Activated CD4-positive, alpha-beta T cell treated with anti-CD3 and anti-CD28 coated beads for 24 hours (primary cell): ENCODE measurements around the gene ABHD12B.
"Not testable (repeated sequence)": the region's sequence is repeated elsewhere in the genome, so short reads cannot be mapped to it uniquely, and the experiment has no call there.

Experiments used
- DNase-seq, 2 donors: peaks; one replicate each; pipeline ENCODE4 v3.0.0-alpha.2; 2020; ENCODE audit warnings: low read depth in 2 of 2

Gene ABHD12B

GRCh38 chr14:50892255-50892654 is 20.4 kb downstream of the ABHD12B start:
- DNase-seq, result no peak

GRCh38 chr14:50896421-50896820 is 24.6 kb downstream of the ABHD12B start:
- not testable (repeated sequence) for DNase-seq

- DNase-seq, result not testable (repeated sequence)
Measured at GRCh38 chr14:50897005-50897404, 25.2 kb downstream of the ABHD12B start.

GRCh38 chr14:50897658-50898175 is 25.9 kb downstream of the ABHD12B start:
- DNase-seq, result no peak

GRCh38 chr14:50901361-50901760 is 29.5 kb downstream of the ABHD12B start:
- DNase-seq, result no peak

- no peak for DNase-seq
Measured at GRCh38 chr14:50904719-50905118, 32.9 kb downstream of the ABHD12B start.

- no peak for DNase-seq
Measured at GRCh38 chr14:50906326-50907065, 34.6 kb downstream of the ABHD12B start.

- DNase-seq, result no peak
Measured at GRCh38 chr14:50910495-50911420, 38.9 kb downstream of the ABHD12B start.

GRCh38 chr14:50917449-50917848 is 45.6 kb downstream of the ABHD12B start:
- DNase-seq, result no peak

- not testable (repeated sequence) for DNase-seq
Measured at GRCh38 chr14:50919524-50919923, 47.7 kb downstream of the ABHD12B start.

- DNase-seq, result no peak
Measured at GRCh38 chr14:50920482-50921230, 48.8 kb downstream of the ABHD12B start.

- no peak for DNase-seq
Measured at GRCh38 chr14:50922803-50923202, 51.0 kb downstream of the ABHD12B start.

GRCh38 chr14:50924236-50924635 is 52.4 kb downstream of the ABHD12B start:
- DNase-seq, result no peak

- no peak for DNase-seq
Measured at GRCh38 chr14:50924843-50925242, 53.0 kb downstream of the ABHD12B start.

- no peak for DNase-seq
Measured at GRCh38 chr14:50926851-50927386, 55.1 kb downstream of the ABHD12B start.

GRCh38 chr14:50928002-50928635 is 56.3 kb downstream of the ABHD12B start:
- DNase-seq, result no peak

- no peak for DNase-seq
Measured at GRCh38 chr14:50929506-50929905, 57.7 kb downstream of the ABHD12B start.

GRCh38 chr14:50931559-50931958 is 59.7 kb downstream of the ABHD12B start:
- no peak for DNase-seq

- no peak for DNase-seq
Measured at GRCh38 chr14:50932156-50932555, 60.3 kb downstream of the ABHD12B start.

GRCh38 chr14:50932592-50933495 is 61.0 kb downstream of the ABHD12B start:
- no peak for DNase-seq
